ENCODE data around the gene FAM53A.

DNA sequence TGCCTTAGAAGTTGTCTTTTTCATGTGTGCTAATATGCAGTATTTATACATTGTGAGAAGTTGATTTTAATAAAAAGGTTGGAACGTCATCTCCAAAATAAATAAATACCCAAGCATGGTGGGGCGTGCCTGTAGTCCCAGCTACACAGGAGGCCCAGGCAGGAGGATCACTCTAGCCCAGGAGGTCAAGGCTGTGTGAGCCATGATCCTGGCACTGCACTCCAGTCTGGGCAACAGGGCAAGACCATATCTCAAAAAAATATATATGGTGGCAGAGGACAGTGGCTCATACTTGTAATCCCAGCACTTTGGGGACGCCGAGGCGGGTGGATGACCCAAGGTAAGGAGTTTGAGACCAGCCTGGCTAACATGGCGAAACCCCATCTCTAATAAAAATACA is 21.6 kb upstream of the FAM53A start:
- TF ChIP-seq, protein P1, sequence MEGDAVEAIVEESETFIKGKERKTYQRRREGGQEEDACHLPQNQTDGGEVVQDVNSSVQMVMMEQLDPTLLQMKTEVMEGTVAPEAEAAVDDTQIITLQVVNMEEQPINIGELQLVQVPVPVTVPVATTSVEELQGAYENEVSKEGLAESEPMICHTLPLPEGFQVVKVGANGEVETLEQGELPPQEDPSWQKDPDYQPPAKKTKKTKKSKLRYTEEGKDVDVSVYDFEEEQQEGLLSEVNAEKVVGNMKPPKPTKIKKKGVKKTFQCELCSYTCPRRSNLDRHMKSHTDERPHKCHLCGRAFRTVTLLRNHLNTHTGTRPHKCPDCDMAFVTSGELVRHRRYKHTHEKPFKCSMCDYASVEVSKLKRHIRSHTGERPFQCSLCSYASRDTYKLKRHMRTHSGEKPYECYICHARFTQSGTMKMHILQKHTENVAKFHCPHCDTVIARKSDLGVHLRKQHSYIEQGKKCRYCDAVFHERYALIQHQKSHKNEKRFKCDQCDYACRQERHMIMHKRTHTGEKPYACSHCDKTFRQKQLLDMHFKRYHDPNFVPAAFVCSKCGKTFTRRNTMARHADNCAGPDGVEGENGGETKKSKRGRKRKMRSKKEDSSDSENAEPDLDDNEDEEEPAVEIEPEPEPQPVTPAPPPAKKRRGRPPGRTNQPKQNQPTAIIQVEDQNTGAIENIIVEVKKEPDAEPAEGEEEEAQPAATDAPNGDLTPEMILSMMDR (conservative IDR thresholded peaks at IDR 0.05; ENCODE audit: low read depth, low read length), result no peak
- TF ChIP-seq RFX5 (IDR thresholded peaks at IDR 0.05; ENCODE audit: low read depth, low read length) (no peak), SMC3 (IDR thresholded peaks at IDR 0.05; ENCODE audit: low read depth, low read length) (no peak), POLR2A (IDR thresholded peaks at IDR 0.05; ENCODE audit: low read depth, low read length) (no peak), CHD1 (IDR thresholded peaks at IDR 0.05; ENCODE audit: low read depth, low read length) (no peak), MAZ (IDR thresholded peaks at IDR 0.05; ENCODE audit: borderline replicate concordance, low read depth, low read length) (no peak), FOS (IDR thresholded peaks at IDR 0.05; ENCODE audit: low read depth, low read length) (no peak)
- TF ChIP-seq, protein P2, sequence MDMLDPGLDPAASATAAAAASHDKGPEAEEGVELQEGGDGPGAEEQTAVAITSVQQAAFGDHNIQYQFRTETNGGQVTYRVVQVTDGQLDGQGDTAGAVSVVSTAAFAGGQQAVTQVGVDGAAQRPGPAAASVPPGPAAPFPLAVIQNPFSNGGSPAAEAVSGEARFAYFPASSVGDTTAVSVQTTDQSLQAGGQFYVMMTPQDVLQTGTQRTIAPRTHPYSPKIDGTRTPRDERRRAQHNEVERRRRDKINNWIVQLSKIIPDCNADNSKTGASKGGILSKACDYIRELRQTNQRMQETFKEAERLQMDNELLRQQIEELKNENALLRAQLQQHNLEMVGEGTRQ (IDR thresholded peaks at IDR 0.05; ENCODE audit: low read depth, low read length), result no peak
